Colonic mucosa (tissue), 4 donors: ENCODE measurements around the gene KIAA0825. TPM values are rescaled to one million over a fixed set of nuclear protein-coding genes. Genes with fewer than 3 reads are reported as not detected.

ENCODE experiments used
- DNase-seq: peaks from one replicate; pipeline ENCODE4 v3.0.0-alpha.2; 2020
- H3K27ac ChIP-seq: fragments of 200-600 bp; one replicate; pipeline ENCODE4 v1.8.0; 2021
- H3K27me3 ChIP-seq: fragments of 200-600 bp; one replicate; pipeline ENCODE4 v1.8.0; 2021
- H3K36me3 ChIP-seq: fragments of 200-600 bp; one replicate; pipeline ENCODE4 v1.8.0; 2021
- H3K4me1 ChIP-seq: fragments of 200-600 bp; one replicate; pipeline ENCODE4 v1.8.0; 2021; ENCODE audit warnings: mild to moderate bottlenecking
- H3K4me3 ChIP-seq: fragments of 200-600 bp; one replicate; pipeline ENCODE4 v1.8.0; 2021
- H3K9ac ChIP-seq, 2 donors: one replicate each; pipeline ENCODE4 v1.7.0; 2013; ENCODE audit warnings: control low read depth in 2 of 2, low read depth in 2 of 2, low read length in 2 of 2
- H3K9me3 ChIP-seq: fragments of 200-600 bp; one replicate; pipeline ENCODE4 v1.8.0; 2021
- CTCF ChIP-seq: fragments of 200-600 bp; IDR thresholded peaks from one replicate; pipeline ENCODE4 v1.8.0; 2022; ENCODE audit warnings: antibody characterized with exemption, mild to moderate bottlenecking
- intact Hi-C: fragments of 100-400 bp; cut with DNase I; formaldehyde crosslinking; loops from one replicate; pipeline ENCODE4 v1.14.1; 2022
- total RNA-seq, 2 donors: library from RNA; stranded (reverse); fragmentation: NEBNext Ultra II Directional in 1 of 2; extraction: Animal tissue kit (Norgen Biotek cat#: 25700) in 1 of 2; gene quantifications; one replicate each; pipeline ENCODE4 v1.2.1, GENCODE V29; 2021
- donor health status: healthy.
- donor health status: DM: no; HTN: no; CAD: no.
- donor health status: DM: no; HTN: no; CAD: no.

Gene KIAA0825
- total RNA-seq, 2 donors from 2014 or later: 1.1 to 1.5 TPM

- Histone ChIP-seq H3K4me1 (no peaks in the 10 kb centered on the region), H3K36me3 (no peaks in the 10 kb centered on the region), H3K27me3 (no peaks in the 10 kb centered on the region), H3K9ac (no peak overlapping the region), H3K27ac (no peak overlapping the region), H3K9me3 (no peaks in the 10 kb centered on the region), H3K4me3 (no peak overlapping the region)
- no peak for DNase-seq
- TF ChIP-seq CTCF: no peak
- intact Hi-C loops: no loop called here
These were observed 172.7 kb downstream of the KIAA0825 start for GRCh38 chr5:94445726-94446125.

GRCh38 chr5:94442991-94443390, 175.4 kb downstream of the KIAA0825 start:
- Histone ChIP-seq H3K36me3 (no peaks in the 10 kb centered on the region), H3K9me3 (no peaks in the 10 kb centered on the region), H3K4me3 (no peak overlapping the region), H3K4me1 (no peaks in the 10 kb centered on the region), H3K27me3 (no peaks in the 10 kb centered on the region), H3K27ac (no peak overlapping the region), H3K9ac (no peak overlapping the region)
- intact Hi-C loops: no loop called here
- TF ChIP-seq CTCF: no peak
- DNase-seq: no peak

GRCh38 chr5:94442076-94442475, 176.3 kb downstream of the KIAA0825 start:
- no peak overlapping the region for H3K27ac ChIP-seq
- H3K4me3 ChIP-seq: no peak overlapping the region
- intact Hi-C loops: no loop called here
- DNase-seq: no peak
- no peaks in the 10 kb centered on the region for H3K4me1 ChIP-seq
- no peaks in the 10 kb centered on the region for H3K27me3 ChIP-seq
- TF ChIP-seq CTCF: no peak
- H3K36me3 ChIP-seq: no peaks in the 10 kb centered on the region
- no peak overlapping the region for H3K9ac ChIP-seq
- H3K9me3 ChIP-seq: no peaks in the 10 kb centered on the region

GRCh38 chr5:94440015-94440414, 178.4 kb downstream of the KIAA0825 start:
- Histone ChIP-seq H3K4me3 (no peak overlapping the region), H3K27me3 (no peaks in the 10 kb centered on the region), H3K36me3 (no peaks in the 10 kb centered on the region), H3K27ac (no peak overlapping the region), H3K9me3 (no peaks in the 10 kb centered on the region), H3K4me1 (no peaks in the 10 kb centered on the region), H3K9ac (no peak overlapping the region)
- TF ChIP-seq CTCF: no peak
- no peak for DNase-seq
- intact Hi-C loops: no loop called here

- no peak for DNase-seq
- Histone ChIP-seq H3K9me3 (no peaks in the 10 kb centered on the region), H3K4me3 (no peak overlapping the region), H3K27me3 (no peaks in the 10 kb centered on the region), H3K4me1 (no peaks in the 10 kb centered on the region), H3K27ac (no peak overlapping the region), H3K9ac (no peak overlapping the region), H3K36me3 (no peaks in the 10 kb centered on the region)
- intact Hi-C loops: no loop called here
- TF ChIP-seq CTCF: no peak
These were observed 184.8 kb downstream of the KIAA0825 start for GRCh38 chr5:94433397-94434163.
